Right atrium auricular region (tissue), 2 donors: ENCODE data around the gene MMP15. TPM values are rescaled to one million over a fixed set of nuclear protein-coding genes. Genes with fewer than 3 reads are reported as not detected.

Source experiments
- DNase-seq: peaks from one replicate; pipeline ENCODE4 v3.0.0-alpha.2; 2019; ENCODE audit warnings: low spot score
- H3K27ac ChIP-seq, 2 donors: fragments of 200-600 bp; sonication (generic); 1 replicate in 1 of 2; 2 replicates in 1 of 2; pipeline ENCODE4 v1.5.1; 2016 to 2019
- H3K27me3 ChIP-seq, 2 donors: fragments of 200-600 bp; sonication (generic); one replicate each; pipeline versions ENCODE4 v1.5.1 to v1.6.0; 2017 to 2019
- H3K36me3 ChIP-seq: fragments of 200-600 bp; sonication (generic); one replicate; pipeline ENCODE4 v1.5.1; 2016
- H3K4me1 ChIP-seq, 2 donors: fragments of 200-600 bp; sonication (generic); one replicate each; pipeline versions ENCODE4 v1.5.1 to v1.6.0; 2017 to 2019
- H3K4me3 ChIP-seq, 2 donors: fragments of 200-600 bp; sonication (generic); 1 replicate in 1 of 2; 2 replicates in 1 of 2; pipeline ENCODE4 v1.5.1; 2017 to 2019; ENCODE audit warnings: mild to moderate bottlenecking in 1 of 2, moderate library complexity in 1 of 2
- H3K9me3 ChIP-seq, 2 donors: fragments of 200-600 bp; sonication (generic); one replicate each; pipeline ENCODE4 v1.5.1; 2019
- total RNA-seq, 2 donors: library from RNA; depleted of rRNA; stranded (reverse); fragments of >200 nt; gene quantifications; one replicate each; pipeline ENCODE4 v1.1.0, GENCODE V29; 2016
- TF ChIP-seq, protein P1 (sequence below), 2 donors: fragments of 200-600 bp; sonication (generic); IDR thresholded peaks; one replicate each; pipeline ENCODE4 v1.5.1; 2019; ENCODE audit warnings: antibody characterized with exemption in 2 of 2

Gene MMP15
- total RNA-seq, 2 donors from 2014 or later: 36.9 to 52.3 TPM

DNA sequence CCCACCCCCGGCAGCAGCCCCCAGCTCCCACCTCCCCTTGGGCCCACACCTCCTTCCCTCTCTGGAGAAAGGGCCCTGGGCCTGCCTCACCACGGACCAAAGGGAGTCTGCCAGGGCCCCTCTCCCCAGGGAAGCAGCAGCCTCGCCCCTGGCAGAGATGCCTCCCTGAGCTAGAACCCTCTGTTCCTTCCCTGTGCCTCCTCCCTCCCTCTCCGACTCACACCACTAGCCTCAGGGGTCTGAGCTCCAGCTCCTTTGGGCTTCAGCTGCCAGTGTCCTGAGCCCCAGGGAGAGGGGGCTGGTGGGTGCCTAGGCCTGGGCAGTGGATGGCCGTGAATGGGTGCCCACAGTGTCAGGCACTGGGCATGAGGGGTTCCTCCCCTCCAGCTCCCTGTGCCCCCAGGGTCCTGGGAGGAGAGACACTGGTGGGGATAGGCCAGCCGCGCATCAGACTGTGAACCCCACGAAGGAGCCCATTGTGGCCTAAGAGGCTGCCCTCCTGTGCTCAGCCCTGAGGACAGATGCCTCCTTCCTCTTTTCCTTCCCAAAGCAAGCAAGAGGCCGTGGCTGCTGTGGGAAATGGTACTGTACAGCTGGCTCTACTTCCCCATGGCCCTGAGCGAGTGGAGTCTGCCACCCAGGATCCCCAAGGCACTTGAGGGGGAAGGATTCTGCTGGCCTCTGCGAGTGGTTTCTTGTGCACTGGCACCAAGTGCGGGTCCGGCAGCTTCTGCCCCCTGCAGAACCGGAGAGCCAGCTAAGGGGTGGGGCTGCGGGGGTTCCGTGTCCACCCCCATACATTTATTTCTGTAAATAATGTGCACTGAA lies 20.7 kb downstream of the MMP15 start:
- Histone ChIP-seq H3K36me3 (peaks cover 26% of the 10 kb centered on the region), H3K4me3 (no peak overlapping the region), H3K27me3 (no peaks in the 10 kb centered on the region), H3K27ac (no peak overlapping the region), H3K4me1 (peaks cover 0 to 42% of the 10 kb centered on the region in 2 donors), H3K9me3 (no peaks in the 10 kb centered on the region)
- TF ChIP-seq, protein P1, sequence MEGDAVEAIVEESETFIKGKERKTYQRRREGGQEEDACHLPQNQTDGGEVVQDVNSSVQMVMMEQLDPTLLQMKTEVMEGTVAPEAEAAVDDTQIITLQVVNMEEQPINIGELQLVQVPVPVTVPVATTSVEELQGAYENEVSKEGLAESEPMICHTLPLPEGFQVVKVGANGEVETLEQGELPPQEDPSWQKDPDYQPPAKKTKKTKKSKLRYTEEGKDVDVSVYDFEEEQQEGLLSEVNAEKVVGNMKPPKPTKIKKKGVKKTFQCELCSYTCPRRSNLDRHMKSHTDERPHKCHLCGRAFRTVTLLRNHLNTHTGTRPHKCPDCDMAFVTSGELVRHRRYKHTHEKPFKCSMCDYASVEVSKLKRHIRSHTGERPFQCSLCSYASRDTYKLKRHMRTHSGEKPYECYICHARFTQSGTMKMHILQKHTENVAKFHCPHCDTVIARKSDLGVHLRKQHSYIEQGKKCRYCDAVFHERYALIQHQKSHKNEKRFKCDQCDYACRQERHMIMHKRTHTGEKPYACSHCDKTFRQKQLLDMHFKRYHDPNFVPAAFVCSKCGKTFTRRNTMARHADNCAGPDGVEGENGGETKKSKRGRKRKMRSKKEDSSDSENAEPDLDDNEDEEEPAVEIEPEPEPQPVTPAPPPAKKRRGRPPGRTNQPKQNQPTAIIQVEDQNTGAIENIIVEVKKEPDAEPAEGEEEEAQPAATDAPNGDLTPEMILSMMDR (IDR thresholded peaks at IDR 0.05): no peak
- no peak for DNase-seq

DNA sequence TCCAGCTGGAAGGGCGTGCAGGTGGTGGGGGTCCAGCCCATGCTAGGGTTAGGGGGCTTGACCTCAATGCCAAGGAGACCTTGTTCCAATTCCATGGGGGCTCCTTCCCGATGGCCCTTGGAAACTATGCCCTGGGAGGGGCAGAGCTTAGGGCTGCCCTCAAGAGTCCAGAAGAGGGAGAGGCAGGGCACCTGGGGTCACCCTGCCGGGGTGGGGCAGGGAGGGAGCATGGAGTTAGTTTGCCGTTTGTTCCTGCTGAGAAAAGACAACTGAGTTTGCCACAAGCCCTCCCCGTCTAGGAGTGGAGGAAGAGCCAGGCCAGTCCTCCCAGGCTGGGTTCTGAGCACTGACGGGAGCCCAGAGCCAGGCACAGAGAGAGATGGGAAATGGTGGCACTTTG lies 21.4 kb downstream of the MMP15 start:
- H3K9me3 ChIP-seq: no peaks in the 10 kb centered on the region
- H3K27ac ChIP-seq: no peak overlapping the region
- TF ChIP-seq, protein P1 (IDR thresholded peaks at IDR 0.05): no peak
- H3K27me3 ChIP-seq: no peaks in the 10 kb centered on the region
- no peak overlapping the region for H3K4me3 ChIP-seq
- DNase-seq: no peak
- peaks cover 20% of the 10 kb centered on the region for H3K36me3 ChIP-seq
- H3K4me1 ChIP-seq: peaks cover 0 to 42% of the 10 kb centered on the region in 2 donors

DNA sequence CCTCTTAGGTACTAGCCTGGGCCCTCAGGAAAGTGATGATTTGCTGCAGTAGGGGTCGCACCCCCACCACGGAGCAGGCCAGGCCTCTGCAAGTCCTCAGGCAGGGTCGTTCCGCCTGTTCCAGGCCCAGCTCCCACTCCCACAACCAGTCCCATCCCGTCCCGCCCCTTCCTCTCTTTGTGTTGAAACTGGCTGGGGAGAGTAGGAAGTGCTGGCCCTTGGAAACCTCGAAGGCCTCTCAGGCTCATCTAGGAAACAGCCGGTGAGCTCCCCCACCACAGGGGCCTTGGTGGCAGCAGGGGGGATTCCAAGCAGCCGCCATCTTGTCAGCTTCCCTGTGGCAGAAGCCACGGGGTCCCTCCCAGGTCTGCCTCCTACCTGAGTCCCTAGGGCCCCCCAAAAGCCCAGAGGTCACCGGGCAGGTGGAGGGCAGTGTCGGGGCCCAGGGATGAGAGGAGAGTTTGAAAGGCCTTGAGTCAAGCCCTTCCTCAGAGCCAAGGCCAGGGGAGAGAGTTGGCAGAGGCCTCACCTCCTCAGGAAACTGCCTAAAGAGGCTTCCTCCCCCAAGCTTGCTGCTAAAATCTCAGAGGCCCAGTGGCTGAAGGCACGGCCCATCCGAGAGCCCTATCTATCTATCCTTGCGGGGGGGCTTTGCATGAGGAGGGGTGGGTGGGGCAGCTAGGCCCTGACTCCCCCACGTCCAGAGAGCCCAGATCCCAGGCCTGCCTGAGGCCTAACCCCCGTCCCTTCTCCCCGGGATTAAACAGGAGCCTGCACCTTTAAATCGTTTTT lies 22.2 kb downstream of the MMP15 start:
- H3K4me3 ChIP-seq: no peak overlapping the region
- no peaks in the 10 kb centered on the region for H3K9me3 ChIP-seq
- peaks cover 12% of the 10 kb centered on the region for H3K36me3 ChIP-seq
- DNase-seq: no peak
- TF ChIP-seq, protein P1 (IDR thresholded peaks at IDR 0.05): no peak
- no peaks in the 10 kb centered on the region for H3K27me3 ChIP-seq
- peak overlapping the region; percentile 39 to 50 for H3K27ac ChIP-seq
- H3K4me1 ChIP-seq: peaks cover 0 to 42% of the 10 kb centered on the region in 2 donors

DNA sequence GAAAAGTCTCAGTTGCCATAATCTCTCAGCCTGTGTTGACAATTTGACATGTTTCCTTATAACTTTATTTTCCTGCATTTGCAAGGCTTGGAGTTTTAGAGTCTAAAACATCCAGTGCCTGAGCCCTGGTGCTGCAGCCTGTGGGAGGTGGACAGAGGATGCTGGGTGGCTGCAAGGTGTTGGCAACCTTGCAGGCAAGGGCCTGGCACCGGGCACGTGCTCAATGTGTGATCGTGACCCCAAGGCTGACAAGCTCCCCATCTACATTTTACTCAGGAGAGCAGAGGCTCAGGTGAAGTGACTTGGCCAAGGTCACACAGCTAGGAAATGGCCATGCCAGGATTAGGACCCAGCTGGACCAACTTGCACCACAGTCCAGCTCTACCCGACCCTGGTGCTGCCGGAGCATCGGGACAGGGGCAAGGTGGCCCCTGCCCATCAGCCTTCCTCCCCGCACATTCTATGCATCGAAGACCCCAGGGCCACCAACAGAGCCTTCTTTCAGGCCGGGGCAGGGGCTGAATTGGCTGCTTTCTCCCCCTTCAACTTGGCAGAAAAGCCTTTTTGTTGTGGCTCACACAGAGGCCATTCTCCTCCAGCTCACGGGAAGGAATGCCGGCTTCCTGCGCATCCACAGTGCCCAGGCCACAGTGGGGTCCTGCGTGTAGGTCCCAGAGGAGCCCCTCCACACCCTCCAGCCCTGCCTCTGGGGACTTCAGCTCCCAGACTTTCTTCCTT lies 23.1 kb downstream of the MMP15 start:
- no peak overlapping the region for H3K4me3 ChIP-seq
- no peak overlapping the region for H3K27ac ChIP-seq
- peaks cover 2% of the 10 kb centered on the region for H3K36me3 ChIP-seq
- no peak for DNase-seq
- no peaks in the 10 kb centered on the region for H3K9me3 ChIP-seq
- no peaks in the 10 kb centered on the region for H3K27me3 ChIP-seq
- TF ChIP-seq, protein P1 (IDR thresholded peaks at IDR 0.05): no peak
- peaks cover 0 to 42% of the 10 kb centered on the region in 2 donors for H3K4me1 ChIP-seq

DNA sequence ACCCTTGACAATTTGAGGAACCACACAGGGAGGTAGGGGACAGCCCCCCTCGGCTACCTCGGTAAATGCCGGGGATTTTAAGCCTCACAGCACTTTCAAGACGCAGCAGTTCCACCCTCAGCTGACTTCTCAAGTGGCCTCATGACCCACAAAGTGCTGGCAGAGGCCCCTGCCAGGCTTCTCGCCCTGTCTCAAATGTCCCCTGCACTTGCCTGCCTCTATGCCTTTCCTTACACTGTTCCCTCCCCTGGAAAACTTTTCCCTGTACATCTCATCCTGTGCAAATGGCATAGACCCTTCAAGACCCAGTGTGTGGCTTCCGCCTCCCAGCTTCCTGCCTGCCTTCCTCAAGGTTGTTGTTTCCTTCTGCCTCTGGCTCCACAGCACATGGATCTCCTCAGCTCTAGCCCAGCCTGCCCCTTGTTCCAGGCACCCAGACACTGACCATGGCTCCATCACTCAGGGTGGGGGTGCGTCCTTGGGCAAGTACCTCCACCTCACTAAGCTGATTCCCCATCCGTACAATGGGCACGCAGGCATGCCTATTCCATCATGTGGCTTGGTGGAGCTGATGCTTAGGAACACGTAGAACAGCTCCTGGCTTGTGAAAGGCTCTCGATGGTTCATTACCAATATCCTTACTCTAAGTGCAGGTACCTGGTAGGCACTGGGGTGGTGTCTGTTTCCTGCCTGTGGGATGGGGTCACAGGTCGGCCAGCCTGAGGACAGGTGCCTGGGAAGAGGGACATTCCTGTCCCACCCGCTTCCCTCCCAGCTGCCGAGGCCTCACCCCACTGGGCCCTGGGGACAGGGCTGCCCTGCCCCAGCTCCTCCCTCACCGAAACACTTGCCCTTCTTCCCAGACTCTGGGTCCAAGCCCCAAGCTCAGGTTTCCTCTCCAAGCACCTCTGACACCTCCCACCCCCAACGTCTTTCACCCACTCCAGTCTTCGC lies 24.0 kb downstream of the MMP15 start:
- no peak for DNase-seq
- H3K27me3 ChIP-seq: no peaks in the 10 kb centered on the region
- H3K36me3 ChIP-seq: no peaks in the 10 kb centered on the region
- TF ChIP-seq, protein P1 (IDR thresholded peaks at IDR 0.05): no peak
- H3K9me3 ChIP-seq: no peaks in the 10 kb centered on the region
- no peak overlapping the region for H3K27ac ChIP-seq
- no peak overlapping the region for H3K4me3 ChIP-seq
- peaks cover 0 to 42% of the 10 kb centered on the region in 2 donors for H3K4me1 ChIP-seq
